ENCODE measurements around the gene HECTD3.
"Not testable (repeated sequence)": the region's sequence is repeated elsewhere in the genome, so short reads cannot be mapped to it uniquely, and the experiment has no call there.

HECTD3 gene

GRCh38 chr1:45013551-45014209 is 2.6 kb upstream of the HECTD3 start:
- no peak for DNase-seq

- peak; percentile 14 for DNase-seq
These were observed 1.6 kb upstream of the HECTD3 start for GRCh38 chr1:45012639-45013278.

- DNase-seq, result peak; percentile 92
These were observed 914 bp upstream of the HECTD3 start, which contains the start of gene UROD for GRCh38 chr1:45011837-45012638. Gene UROD (plus strand): TSS chr1:45012254. CDS start chr1:45012266, 12 bp downstream.

GRCh38 chr1:45009956-45010854 is 919 bp downstream of the HECTD3 start:
- peak; percentile 53 for DNase-seq

GRCh38 chr1:45009296-45009865 is 1.7 kb downstream of the HECTD3 start:
- no peak for DNase-seq

- DNase-seq, result no peak
These were observed 2.6 kb downstream of the HECTD3 start for GRCh38 chr1:45008516-45008915.

- DNase-seq, result no peak
These were observed 3.0 kb downstream of the HECTD3 start for GRCh38 chr1:45008076-45008475.

- DNase-seq, result no peak
These were observed 3.8 kb downstream of the HECTD3 start for GRCh38 chr1:45007311-45007710.

- no peak for DNase-seq
These were observed 5.4 kb downstream of the HECTD3 start for GRCh38 chr1:45005761-45006160.

GRCh38 chr1:45004281-45004920 is 6.7 kb downstream of the HECTD3 start:
- DNase-seq, result no peak

GRCh38 chr1:45003741-45004140 is 7.4 kb downstream of the HECTD3 start:
- no peak for DNase-seq

GRCh38 chr1:45002650-45003645 is 8.2 kb downstream of the HECTD3 start:
- no peak for DNase-seq

GRCh38 chr1:45001576-45001975 is 9.5 kb downstream of the HECTD3 start:
- not testable (repeated sequence) for DNase-seq

GRCh38 chr1:45001011-45001481 is 10.1 kb downstream of the HECTD3 start:
- DNase-seq, result no peak

- no peak for DNase-seq
These were observed 11.9 kb downstream of the HECTD3 start for GRCh38 chr1:44999232-44999631.

GRCh38 chr1:44995467-44996238 is 15.5 kb downstream of the HECTD3 start:
- DNase-seq, result no peak

- DNase-seq, result no peak
These were observed 16.7 kb downstream of the HECTD3 start for GRCh38 chr1:44994309-44994898.

- DNase-seq, result no peak
These were observed 22.5 kb downstream of the HECTD3 start for GRCh38 chr1:44988531-44989156.

All from NCI-H146 (cell line).